Upper lobe of left lung (tissue), 6 donors: ENCODE data around the gene SLC9A8. TPM values are rescaled to one million over a fixed set of nuclear protein-coding genes. Genes with fewer than 3 reads are reported as not detected.

ENCODE experiments used
- ATAC-seq, 2 donors: fragments of 200-7000 bp; cut with Tn5 transposase; one replicate each; pipeline ENCODE4 v1.9.1; 2022; ENCODE audit warnings: mild to moderate bottlenecking in 2 of 2, moderate library complexity in 2 of 2; ENCODE audit not compliant: low FRiP score in 2 of 2
- DNase-seq, 2 donors: peaks; one replicate each; pipeline ENCODE4 v3.0.0-alpha.2; 2019 to 2020
- H3K27ac ChIP-seq, 4 donors: fragments of 200-600 bp; sonication (generic); one replicate each; pipeline ENCODE4 v1.5.1; 2016 to 2019
- H3K27me3 ChIP-seq, 4 donors: fragments of 200-600 bp; sonication (generic); one replicate each; pipeline ENCODE4 v1.5.1; 2017 to 2019
- H3K36me3 ChIP-seq, 4 donors: fragments of 200-600 bp; sonication (generic); one replicate each; pipeline ENCODE4 v1.5.1; 2016 to 2019
- H3K4me1 ChIP-seq, 4 donors: fragments of 200-600 bp; sonication (generic); one replicate each; pipeline ENCODE4 v1.5.1; 2018 to 2019
- H3K4me3 ChIP-seq, 4 donors: fragments of 200-600 bp; sonication (generic); one replicate each; pipeline ENCODE4 v1.5.1; 2017 to 2019; ENCODE audit warnings: mild to moderate bottlenecking in 2 of 4, moderate library complexity in 1 of 4
- H3K9me3 ChIP-seq, 4 donors: fragments of 200-600 bp; sonication (generic); one replicate each; pipeline ENCODE4 v1.5.1; 2018 to 2019
- EP300 ChIP-seq, 4 donors: sonication (generic); formaldehyde crosslinking; IDR thresholded peaks; one replicate each; pipeline ENCODE4 v1.5.1; 2017; ENCODE audit warnings: antibody characterized with exemption in 4 of 4, control low read depth in 2 of 4
- POLR2A ChIP-seq, 4 donors: fragments of 450-650 bp; IDR thresholded peaks; one replicate each; pipeline ENCODE4 v1.5.1; 2016 to 2017; ENCODE audit warnings: antibody characterized with exemption in 4 of 4, mild to moderate bottlenecking in 2 of 4
- POLR2AphosphoS5 ChIP-seq, 2 donors: sonication (generic); formaldehyde crosslinking; IDR thresholded peaks; one replicate each; pipeline ENCODE4 v1.5.1; 2017; ENCODE audit warnings: antibody characterized with exemption in 2 of 2
- WGBS, 2 donors: methylation state at CpG; one replicate each; pipeline ENCODE4 v1.1.5; 2017 to 2018; 5-methylcytosine and 5-hydroxymethylcytosine counted together
- total RNA-seq, 6 donors: library from RNA; depleted of rRNA in 4 of 6; stranded (reverse); fragments of >200 nt in 4 of 6; gene quantifications; one replicate each; pipeline versions ENCODE4 v1.1.0 to v1.2.1, GENCODE V29; 2016 to 2021
- TF ChIP-seq, protein P1 (sequence below), 6 experiments: fragments of 450-650 bp in 4 of 6; fragments of 200-600 bp in 2 of 6; sonication (generic) in 2 of 6; IDR thresholded peaks; one replicate each; pipeline ENCODE4 v1.5.1; 2016 to 2019; ENCODE audit warnings: antibody characterized with exemption in 6 of 6
- donor health status: DM: no; HTN: no; CAD: no; lungs with moderate emphysema.
- donor health status: DM: no; HTN: yes; CAD: no; lungs with severe emphysema.

The SLC9A8 gene
- total RNA-seq, 6 donors from 2014 or later: 13.2 to 19.6 (median 17.2) TPM

DNA sequence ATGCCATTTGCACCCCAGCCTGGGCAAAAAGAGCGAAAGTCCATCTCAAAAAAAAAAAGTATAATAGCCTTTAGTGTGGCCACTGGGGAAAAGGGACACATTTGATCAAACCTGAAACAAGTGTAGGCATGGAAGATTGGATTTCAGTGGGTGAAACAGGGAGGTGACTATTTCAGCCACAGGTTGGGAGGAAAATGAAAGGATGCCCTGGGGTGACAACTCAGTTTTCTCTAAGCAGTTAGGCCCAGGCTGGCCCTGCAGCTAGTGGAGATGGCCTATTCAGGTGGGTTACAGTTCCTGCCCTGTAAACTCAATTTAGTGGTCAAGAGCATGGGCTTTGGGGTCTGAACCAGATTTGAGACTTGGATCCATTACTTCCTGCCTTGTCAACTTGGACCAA, 66.3 kb downstream of the SLC9A8 start:
- no peak for TF ChIP-seq POLR2AphosphoS5 (IDR thresholded peaks at IDR 0.05)
- no peak for TF ChIP-seq EP300 (IDR thresholded peaks at IDR 0.05)
- TF ChIP-seq, protein P1, sequence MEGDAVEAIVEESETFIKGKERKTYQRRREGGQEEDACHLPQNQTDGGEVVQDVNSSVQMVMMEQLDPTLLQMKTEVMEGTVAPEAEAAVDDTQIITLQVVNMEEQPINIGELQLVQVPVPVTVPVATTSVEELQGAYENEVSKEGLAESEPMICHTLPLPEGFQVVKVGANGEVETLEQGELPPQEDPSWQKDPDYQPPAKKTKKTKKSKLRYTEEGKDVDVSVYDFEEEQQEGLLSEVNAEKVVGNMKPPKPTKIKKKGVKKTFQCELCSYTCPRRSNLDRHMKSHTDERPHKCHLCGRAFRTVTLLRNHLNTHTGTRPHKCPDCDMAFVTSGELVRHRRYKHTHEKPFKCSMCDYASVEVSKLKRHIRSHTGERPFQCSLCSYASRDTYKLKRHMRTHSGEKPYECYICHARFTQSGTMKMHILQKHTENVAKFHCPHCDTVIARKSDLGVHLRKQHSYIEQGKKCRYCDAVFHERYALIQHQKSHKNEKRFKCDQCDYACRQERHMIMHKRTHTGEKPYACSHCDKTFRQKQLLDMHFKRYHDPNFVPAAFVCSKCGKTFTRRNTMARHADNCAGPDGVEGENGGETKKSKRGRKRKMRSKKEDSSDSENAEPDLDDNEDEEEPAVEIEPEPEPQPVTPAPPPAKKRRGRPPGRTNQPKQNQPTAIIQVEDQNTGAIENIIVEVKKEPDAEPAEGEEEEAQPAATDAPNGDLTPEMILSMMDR (IDR thresholded peaks at IDR 0.05): no peak
- TF ChIP-seq POLR2A (IDR thresholded peaks at IDR 0.05): no peak
- H3K27ac ChIP-seq: no peak overlapping the region

DNA sequence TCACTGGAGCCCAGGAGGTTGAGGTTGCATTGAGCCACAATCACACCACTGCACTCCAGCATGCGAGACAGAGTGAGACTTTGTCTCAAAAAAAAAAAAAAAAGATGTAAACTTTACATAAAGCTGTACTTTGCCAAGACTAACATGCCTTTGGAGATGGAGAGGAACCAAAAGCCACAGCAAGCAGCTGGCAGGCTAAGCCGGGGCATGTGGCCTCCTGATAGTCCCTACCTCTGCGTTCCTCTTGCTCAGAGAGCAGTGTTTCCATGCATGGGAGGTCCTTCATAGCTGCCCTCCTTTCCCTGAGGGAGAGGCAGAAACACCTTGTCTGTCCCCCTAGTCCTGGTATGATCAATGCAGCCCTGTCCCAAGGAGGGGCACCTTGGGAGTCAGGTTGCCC, 67.5 kb downstream of the SLC9A8 start:
- 63 to 79% methylated on average over 3 of the region's 3 CpGs for WGBS, 2 donors
- Histone ChIP-seq H3K4me3 (no peak overlapping the region), H3K9me3 (no peaks in the 10 kb centered on the region), H3K36me3 (peaks cover 7 to 91% (median 51%) of the 10 kb centered on the region in 4 donors), H3K27ac (no peak overlapping the region), H3K27me3 (no peaks in the 10 kb centered on the region), H3K4me1 (no peaks in the 10 kb centered on the region)
- no peak for ATAC-seq
- DNase-seq: no peak
- TF ChIP-seq EP300 (IDR thresholded peaks at IDR 0.05) (no peak), POLR2AphosphoS5 (IDR thresholded peaks at IDR 0.05) (no peak), POLR2A (IDR thresholded peaks at IDR 0.05) (no peak)
- TF ChIP-seq, protein P1 (IDR thresholded peaks at IDR 0.05): no peak

More for the DNA sequence above, 66.3 kb downstream of the SLC9A8 start:
- H3K9me3 ChIP-seq: no peaks in the 10 kb centered on the region
- H3K4me1 ChIP-seq: no peaks in the 10 kb centered on the region
- H3K36me3 ChIP-seq: peaks cover 7 to 86% (median 41%) of the 10 kb centered on the region in 4 donors
- H3K27me3 ChIP-seq: no peaks in the 10 kb centered on the region
- DNase-seq (no peak), ATAC-seq (no peak)
- WGBS, 2 donors: 100% methylated on average over 1 of the region's 1 CpG
- no peak overlapping the region for H3K4me3 ChIP-seq

DNA sequence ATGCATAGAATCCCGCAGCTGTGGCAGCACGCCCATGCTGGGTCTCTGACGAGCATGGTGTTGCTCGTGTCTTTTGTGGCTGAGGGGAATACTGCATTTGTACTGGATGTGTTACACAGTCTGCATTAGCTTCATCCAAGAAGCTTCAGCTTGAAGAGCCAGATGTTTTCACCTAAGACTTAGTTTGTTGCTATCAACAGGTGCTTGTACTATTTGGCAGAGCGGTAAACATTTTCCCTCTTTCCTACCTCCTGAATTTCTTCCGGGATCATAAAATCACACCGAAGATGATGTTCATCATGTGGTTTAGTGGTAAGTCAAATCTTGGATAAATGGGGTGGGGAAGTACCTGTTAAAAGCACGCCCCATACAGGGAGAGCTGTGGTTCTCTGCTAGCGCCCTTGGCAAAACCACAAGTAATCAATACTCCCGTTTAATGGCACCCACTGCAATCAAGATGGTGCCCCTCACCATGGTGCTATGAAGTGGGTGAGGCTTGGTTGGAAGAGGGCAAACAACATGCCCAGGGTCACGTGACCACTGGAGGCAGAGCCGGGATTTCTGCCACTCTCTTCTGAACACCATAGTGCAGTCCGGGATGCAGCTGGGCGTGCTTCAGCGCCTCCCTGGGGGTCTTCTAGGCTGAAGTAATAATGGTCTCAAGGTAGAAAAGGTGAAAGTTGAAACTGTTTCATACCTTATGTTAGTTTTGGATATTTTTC, 68.3 kb downstream of the SLC9A8 start:
- no peaks in the 10 kb centered on the region for H3K4me1 ChIP-seq
- no peak overlapping the region for H3K4me3 ChIP-seq
- TF ChIP-seq, protein P1 (IDR thresholded peaks at IDR 0.05): no peak
- TF ChIP-seq EP300 (IDR thresholded peaks at IDR 0.05) (no peak), POLR2AphosphoS5 (IDR thresholded peaks at IDR 0.05) (no peak), POLR2A (IDR thresholded peaks at IDR 0.05) (no peak)
- H3K36me3 ChIP-seq: peaks cover 7 to 91% (median 54%) of the 10 kb centered on the region in 4 donors
- DNase-seq (no peak), ATAC-seq (no peak)
- no peaks in the 10 kb centered on the region for H3K9me3 ChIP-seq
- 92 to 93% methylated on average over 15 of the region's 15 CpGs for WGBS, 2 donors
- H3K27me3 ChIP-seq: no peaks in the 10 kb centered on the region
- H3K27ac ChIP-seq: no peak overlapping the region

DNA sequence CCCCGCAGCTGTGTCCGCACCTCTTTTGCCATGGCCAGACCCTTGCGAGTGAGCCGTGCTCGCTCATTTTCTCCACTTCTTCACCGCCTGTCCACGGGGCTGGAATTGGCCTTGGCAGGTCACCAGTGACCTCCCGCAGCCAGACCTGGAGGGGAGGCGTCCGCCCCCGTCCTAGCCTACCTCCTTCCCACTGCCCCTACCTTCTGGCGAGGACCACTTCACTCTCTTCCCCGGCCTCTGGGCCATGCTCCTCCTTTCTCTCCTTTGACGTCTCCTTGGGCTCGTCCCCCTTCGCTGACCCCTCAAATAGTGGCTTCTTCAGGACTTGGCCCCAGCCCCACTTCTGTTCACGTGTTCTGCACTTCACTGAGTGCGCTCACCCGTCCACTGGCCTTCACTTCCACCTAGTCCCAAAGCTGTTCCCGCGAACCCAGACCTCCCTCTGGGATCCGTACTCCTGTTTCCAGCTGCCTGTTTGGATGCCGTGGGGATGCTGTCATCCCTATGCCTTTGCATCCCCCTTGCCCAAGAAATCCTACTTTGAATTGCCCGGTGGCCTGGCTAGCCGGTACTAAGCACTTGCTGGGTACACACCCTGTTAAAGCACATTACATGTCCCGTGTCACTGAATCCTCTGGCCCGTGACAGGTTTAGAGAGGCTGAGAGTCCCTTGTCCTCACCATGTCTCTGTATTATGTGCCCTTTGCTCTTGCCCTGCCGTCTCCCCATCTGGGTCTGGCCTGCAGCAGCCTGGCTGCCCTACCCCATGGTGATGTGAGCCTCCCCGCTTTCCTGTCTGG, 69.7 kb downstream of the SLC9A8 start:
- Histone ChIP-seq H3K9me3 (no peaks in the 10 kb centered on the region), H3K36me3 (peaks cover 7 to 91% (median 60%) of the 10 kb centered on the region in 4 donors), H3K27ac (no peak overlapping the region), H3K27me3 (no peaks in the 10 kb centered on the region), H3K4me3 (no peak overlapping the region), H3K4me1 (peaks cover 3 to 10% (median 3%) of the 10 kb centered on the region in 4 donors)
- 94 to 95% methylated on average over 28 of the region's 29 CpGs for WGBS, 2 donors
- DNase-seq (no peak), ATAC-seq (no peak)
- no peak for TF ChIP-seq EP300 (IDR thresholded peaks at IDR 0.05)
- no peak for TF ChIP-seq POLR2AphosphoS5 (IDR thresholded peaks at IDR 0.05)
- TF ChIP-seq, protein P1 (IDR thresholded peaks at IDR 0.05): no peak
- TF ChIP-seq POLR2A (IDR thresholded peaks at IDR 0.05): no peak
